GM13977 (cell line): ENCODE measurements around the gene CCDC88B.

Source experiments
- DNase-seq: peaks from one replicate; pipeline ENCODE4 v3.0.0; 2012; ENCODE audit warnings: low spot score
- CTCF ChIP-seq: IDR thresholded peaks from 2 replicates; pipeline ENCODE4 v1.5.1; 2012; ENCODE audit warnings: mild to moderate bottlenecking, control low read depth; ENCODE audit not compliant: insufficient read depth; ENCODE audit errors: extremely low read depth, missing control alignments
- in situ Hi-C: fragments of 300-500 bp; cut with MboI; formaldehyde crosslinking; loops from one replicate; pipeline ENCODE4 v1.12.0; 2022; ENCODE audit warnings: low sequenced_read_pairs, low pct_unique_long_range_greater_than_20kb, mixed read lengths, inconsistent platforms; ENCODE audit not compliant: unreplicated experiment

CCDC88B gene

GRCh38 chr11:64341851-64342791, 2.1 kb downstream of the CCDC88B start:
- peak; percentile 28 for TF ChIP-seq CTCF
- DNase-seq, result peak; percentile 97
- in situ Hi-C loops, result no loop called here

- in situ Hi-C loops, result no loop called here
- TF ChIP-seq CTCF, result no peak
- DNase-seq, result no peak
Observed at GRCh38 chr11:64342869-64343745, 3.1 kb downstream of the CCDC88B start.

- in situ Hi-C loops, result no loop called here
- peak; percentile 42 for TF ChIP-seq CTCF
- DNase-seq, result peak; percentile 53
Observed at GRCh38 chr11:64343767-64344559, 4.0 kb downstream of the CCDC88B start.

GRCh38 chr11:64344787-64345186, 4.8 kb downstream of the CCDC88B start:
- no peak for TF ChIP-seq CTCF
- in situ Hi-C loops, result no loop called here
- DNase-seq, result no peak

GRCh38 chr11:64347193-64347867, 7.3 kb downstream of the CCDC88B start:
- no peak for TF ChIP-seq CTCF
- in situ Hi-C loops, result no loop called here
- DNase-seq, result no peak
